RPMI7951 (cell line): Measurements from ENCODE around the gene EML1. TPM values are rescaled to one million over a fixed set of nuclear protein-coding genes. Genes with fewer than 3 reads are reported as not detected.
A peak's percentile ranks its signal among the peaks of the same experiment; 100 is the strongest.

Source experiments
- DNase-seq: peaks from one replicate; pipeline ENCODE4 v3.0.0-alpha.2; 2012; ENCODE audit warnings: low read depth
- total RNA-seq: library from RNA; depleted of rRNA; stranded (reverse); fragments of >200 nt; shearing (Covaris generic); gene quantifications from 2 replicates; pipeline ENCODE4 v1.2.3, GENCODE V29; 2014

Gene EML1
- total RNA-seq, 1 experiment from 2014 or later: 8.2 TPM

DNA sequence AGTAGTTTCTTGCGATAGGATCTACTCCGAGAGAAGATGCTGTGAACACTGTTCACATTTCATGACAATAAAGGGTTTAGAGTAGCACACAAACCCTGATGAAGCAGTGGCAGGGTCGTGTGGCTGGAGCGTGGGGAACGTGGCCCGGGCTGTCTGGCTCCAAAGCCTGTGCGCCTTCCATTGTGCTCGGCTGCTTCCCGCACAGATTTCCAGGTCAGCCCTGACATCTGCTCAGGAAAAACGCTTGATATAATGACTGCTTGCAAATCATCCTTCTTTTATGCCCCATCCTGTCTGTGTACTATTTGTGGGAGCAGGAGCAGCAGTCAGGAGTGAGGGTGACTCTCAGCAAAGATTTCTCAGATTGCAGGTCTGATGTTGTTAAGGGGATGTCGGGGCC is 78.6 kb downstream of the EML1 start:
- no peak for DNase-seq

- no peak for DNase-seq
Observed at GRCh38 chr14:99872786-99873440, 79.7 kb downstream of the EML1 start.

- no peak for DNase-seq
Observed at GRCh38 chr14:99873653-99874052, 80.4 kb downstream of the EML1 start.

DNA sequence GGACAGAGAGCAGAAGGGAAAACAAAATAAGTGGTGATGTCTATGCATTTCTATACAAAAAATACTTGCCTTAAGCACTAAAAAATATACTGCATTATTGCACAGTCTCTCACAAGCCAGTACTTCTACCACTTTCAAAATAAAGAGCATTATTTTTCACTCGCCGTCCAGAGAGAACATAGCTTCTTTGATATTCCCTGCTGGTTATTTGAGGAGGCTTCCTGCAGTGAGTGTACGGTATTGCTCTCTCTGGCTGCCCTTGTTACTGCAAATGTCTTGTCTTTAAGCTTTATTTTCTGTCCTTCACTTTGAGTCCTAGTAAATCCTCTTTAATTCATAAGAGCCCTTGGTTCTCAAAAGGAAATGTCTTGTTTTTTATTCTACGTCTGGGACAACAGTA is 81.1 kb downstream of the EML1 start:
- DNase-seq: no peak

GRCh38 chr14:99875421-99875820 is 82.2 kb downstream of the EML1 start:
- no peak for DNase-seq

GRCh38 chr14:99875836-99876235 is 82.6 kb downstream of the EML1 start:
- no peak for DNase-seq

DNA sequence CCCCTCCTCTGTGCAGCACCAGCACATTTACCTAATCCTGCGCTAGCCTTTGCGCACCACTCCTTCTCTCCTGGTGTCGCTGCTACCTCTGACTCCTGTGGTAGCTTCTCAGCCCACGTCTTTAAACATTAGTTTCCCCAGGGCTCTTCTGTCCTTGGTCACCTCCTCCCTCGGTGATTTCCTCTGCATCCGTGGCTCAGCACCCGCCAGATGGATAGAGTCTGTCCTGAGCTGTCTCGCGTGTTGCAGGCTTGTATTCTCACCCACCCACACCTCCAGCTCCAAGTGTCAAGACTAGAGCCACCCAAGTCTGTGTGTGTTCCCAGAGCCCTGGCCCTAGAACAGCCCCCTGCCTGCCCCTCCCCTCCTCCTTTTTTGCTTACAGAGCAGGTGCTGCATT is 83.2 kb downstream of the EML1 start:
- DNase-seq: no peak

DNA sequence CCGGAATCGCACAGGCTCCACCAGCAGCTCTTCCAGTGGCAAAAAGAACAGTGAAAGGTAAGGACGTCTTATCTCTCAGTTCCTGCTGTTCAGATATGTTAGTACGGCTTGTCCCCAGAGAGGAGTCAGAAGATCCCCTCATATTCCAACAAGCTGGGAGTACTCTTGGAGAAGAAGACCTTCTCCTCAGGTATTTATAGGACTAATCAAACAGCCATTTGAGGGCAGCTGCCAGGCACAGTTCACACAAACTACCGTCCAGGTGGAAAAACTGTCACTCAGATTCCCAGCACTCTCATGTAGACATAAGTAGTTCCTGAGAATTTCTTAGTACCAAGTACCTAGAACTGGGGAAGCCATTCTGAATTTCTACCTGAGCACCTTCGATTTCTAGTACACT is 85.3 kb downstream of the EML1 start:
- DNase-seq: no peak

DNA sequence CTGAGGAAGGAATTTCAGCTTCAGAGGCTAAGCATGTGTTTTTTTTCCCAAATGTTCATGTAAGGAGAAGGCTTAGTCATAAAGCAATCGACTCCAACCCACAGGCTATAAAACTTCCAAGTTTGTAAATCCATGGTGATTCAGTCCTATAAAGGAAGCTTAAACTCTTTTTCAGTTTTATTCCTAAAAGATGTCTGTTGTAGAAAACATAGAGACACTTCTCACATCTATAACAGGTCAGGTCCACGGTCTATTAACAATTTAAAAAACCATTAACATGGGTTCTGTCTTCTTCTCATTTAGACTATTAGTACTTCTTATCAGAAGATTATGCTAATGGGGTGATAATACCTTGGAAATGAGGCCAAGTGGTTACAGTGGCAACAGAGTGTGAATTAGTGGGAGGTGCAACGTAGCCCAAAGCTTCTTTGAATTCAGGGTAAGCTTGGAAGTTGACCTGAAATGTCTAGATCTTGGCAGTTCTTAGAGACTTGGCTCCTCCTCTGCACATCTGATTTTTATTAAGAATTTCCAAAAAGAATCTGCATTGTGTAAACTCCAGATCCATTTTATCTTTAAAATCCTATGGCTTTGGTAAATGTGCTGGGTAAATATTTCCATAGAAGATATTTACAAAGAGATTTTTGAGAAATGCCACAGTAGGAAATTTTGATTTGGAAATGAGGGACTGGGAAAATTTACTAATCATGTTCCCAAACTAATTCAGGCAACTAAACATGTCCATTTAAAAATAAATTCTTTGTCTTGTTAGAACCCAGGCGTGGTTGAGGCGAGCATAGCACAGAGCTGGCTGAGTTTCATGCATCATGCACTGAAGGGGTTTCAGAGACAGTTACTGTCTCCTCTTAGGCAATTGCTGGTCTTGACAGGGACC is 86.4 kb downstream of the EML1 start:
- DNase-seq: peak; percentile 57

GRCh38 chr14:99880651-99881420 is 87.6 kb downstream of the EML1 start:
- no peak for DNase-seq

GRCh38 chr14:99883866-99884650 is 90.8 kb downstream of the EML1 start:
- no peak for DNase-seq

DNA sequence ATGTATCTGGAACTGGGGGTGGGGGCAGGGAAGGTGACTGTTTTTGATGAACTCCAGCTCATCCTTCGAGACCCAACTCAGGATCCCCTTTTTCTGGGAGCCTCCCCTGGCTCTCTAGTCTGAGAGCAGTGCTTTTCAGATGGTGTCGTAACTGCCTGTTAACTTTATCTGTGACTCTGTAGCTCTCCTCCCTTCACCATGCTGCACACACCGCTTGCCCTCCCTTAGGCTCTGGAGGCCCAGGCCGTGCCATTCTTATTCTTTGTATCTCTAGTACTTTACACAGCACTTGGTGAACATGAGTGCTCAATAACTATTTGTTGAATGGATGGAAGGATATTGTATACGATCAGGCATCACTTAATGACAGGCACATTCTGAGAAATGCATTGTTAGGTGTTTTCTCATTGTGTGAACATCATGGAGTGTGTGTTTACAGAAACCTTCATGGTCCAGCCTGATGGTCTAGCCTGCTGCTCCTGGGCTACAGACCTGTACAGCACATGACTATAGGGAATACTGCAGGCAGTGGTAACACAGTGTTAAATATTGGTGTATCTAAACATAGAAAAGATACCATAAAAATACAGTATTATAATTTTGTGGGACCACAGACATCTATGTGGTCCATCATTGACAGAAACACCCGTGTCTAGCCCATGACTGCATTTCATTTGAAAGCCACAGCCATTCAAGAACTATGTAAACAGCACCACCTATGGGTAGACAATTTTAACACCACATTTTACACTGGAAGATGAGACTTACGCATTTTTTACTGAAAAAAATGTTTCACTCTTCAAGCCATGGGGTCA is 91.8 kb downstream of the EML1 start:
- DNase-seq: peak; percentile 52

GRCh38 chr14:99885649-99885958 is 92.4 kb downstream of the EML1 start:
- DNase-seq: no peak

GRCh38 chr14:99887407-99887806 is 94.2 kb downstream of the EML1 start:
- DNase-seq: no peak

DNA sequence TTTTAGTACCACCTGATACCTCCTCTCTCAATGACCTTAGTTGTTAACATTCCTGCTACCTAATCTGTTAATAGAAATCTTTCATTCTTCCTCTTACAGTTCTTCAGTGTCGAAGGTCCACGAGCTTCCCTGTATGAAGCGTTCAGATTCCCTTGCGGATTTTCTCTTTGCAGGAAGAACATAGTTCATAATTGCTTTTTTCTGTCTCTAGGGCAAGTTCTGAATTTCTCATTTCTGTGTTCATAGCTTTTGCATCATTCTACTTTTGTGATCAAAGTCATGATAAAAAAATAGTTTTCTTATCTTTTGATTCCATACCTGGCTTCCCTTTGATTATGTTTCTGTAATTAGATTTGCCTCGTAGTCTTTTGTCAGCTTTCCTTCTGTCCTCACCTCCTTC is 94.9 kb downstream of the EML1 start:
- no peak for DNase-seq

GRCh38 chr14:99889268-99889667 is 96.1 kb downstream of the EML1 start:
- DNase-seq: no peak

- no peak for DNase-seq
Observed at GRCh38 chr14:99891266-99891665, 98.1 kb downstream of the EML1 start.

GRCh38 chr14:99891900-99892299 is 98.7 kb downstream of the EML1 start:
- no peak for DNase-seq

GRCh38 chr14:99892406-99892805 is 99.2 kb downstream of the EML1 start:
- DNase-seq: no peak

GRCh38 chr14:99896361-99896760 is 103.1 kb downstream of the EML1 start:
- DNase-seq: no peak

GRCh38 chr14:99899578-99900178 is 106.5 kb downstream of the EML1 start:
- DNase-seq: peak; percentile 20
